NCI-H128 (cell line): ENCODE results near the gene OR6K3.

Experiments
- DNase-seq: peaks from one replicate; lab custom pipeline; 2025; ENCODE audit not compliant: unreplicated experiment; lab: John Stamatoyannopoulos, UW

Gene OR6K3

DNA sequence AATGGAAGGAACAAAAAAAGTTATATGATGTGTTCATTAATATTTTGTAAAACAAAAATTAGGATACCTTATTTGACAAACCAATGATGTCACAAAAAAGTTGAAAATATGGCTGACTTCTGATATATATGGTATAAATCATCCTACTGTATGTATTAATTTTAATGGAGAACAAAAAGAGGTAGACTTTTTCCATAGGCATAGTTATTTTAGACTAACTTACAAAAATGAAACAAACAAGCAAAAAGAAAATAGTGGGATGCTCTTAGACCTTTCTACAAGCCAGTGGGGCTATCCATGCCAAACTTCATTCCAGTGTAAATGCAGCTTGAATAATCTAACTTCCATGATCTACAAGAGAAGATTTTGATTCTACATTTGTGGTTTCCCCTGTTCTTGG is 33.5 kb downstream of the OR6K3 start:
- DNase-seq, result no peak

DNA sequence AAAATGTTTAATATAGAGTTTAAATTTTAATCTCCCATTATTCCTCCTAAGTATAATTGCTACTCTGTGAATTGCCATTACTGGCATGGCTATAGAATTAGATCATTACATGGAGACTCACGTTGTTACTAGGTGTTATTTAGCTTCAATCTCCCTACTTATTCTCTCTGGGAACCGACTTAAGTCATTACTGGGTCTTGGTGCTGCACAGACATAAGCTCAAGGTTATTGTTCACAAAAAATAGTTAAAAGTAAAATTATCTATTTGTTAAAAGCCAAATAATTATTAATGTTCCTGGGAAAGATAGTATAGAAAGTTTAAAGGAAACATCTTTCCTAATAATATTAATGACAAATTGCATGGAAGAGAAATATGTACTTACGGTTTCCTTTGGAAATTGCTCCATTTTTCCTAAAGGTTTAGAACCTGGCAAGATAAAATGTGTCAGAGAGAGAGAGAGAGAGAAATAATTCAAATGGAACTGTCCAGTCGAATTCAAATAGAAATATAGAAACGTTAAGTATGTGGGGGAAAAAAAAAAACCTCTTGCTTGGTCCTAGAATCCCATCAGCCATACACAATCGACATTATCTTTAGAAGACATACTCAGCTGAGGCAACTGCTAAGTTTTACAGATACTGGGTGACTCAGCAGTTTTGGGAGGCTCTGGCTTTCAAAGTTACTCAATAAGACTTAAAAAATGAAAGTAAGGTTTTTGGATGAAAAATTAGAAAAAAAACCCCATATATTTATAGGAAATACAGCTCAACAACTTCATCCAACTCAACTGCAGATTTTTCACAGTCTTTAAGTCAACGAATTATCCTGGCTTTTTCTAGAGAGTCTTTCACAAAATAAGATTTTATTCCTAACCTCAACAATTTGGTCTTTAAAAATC is 34.2 kb downstream of the OR6K3 start, which contains the start of gene SPTA1:
SPTA1 (minus strand) TSS at position 605 of the 899 bp plus-strand sequence; CDS start at position 407, 198 bp downstream.
- DNase-seq, result no peak

GRCh38 chr1:158685085-158685484 is 35.4 kb downstream of the OR6K3 start:
- no peak for DNase-seq

- DNase-seq, result no peak
Observed at GRCh38 chr1:158681606-158682005, 38.9 kb downstream of the OR6K3 start.

- DNase-seq, result no peak
Observed at GRCh38 chr1:158679289-158679688, 41.2 kb downstream of the OR6K3 start.

GRCh38 chr1:158675563-158676323 is 44.8 kb downstream of the OR6K3 start:
- no peak for DNase-seq

DNA sequence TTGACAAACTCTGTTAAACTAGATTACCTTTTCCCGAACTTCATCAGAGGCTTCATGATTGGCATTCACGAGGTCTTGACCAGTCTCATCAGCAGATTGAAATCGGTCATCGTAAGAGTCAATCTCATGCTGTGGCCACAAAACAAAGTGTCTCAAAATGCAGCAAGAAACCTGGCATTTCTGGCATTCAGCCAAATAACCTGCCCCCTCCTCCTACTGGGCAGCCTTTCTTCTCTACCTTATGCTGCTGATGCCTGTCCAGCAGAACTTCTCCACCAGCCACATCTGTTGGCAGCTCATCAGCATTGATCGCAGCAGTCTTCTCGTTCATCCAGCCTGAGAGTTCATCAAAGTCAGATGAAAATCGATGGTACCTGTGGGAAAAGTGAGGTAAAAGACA is 46.2 kb downstream of the OR6K3 start:
- DNase-seq, result no peak
